T-helper 1 cell (primary cell): ENCODE results near the gene MANF.

Experiments
- DNase-seq, 5 donors: peaks; one replicate each; pipeline ENCODE4 v3.0.0-alpha.2; 2012 to 2020

Gene MANF

DNA sequence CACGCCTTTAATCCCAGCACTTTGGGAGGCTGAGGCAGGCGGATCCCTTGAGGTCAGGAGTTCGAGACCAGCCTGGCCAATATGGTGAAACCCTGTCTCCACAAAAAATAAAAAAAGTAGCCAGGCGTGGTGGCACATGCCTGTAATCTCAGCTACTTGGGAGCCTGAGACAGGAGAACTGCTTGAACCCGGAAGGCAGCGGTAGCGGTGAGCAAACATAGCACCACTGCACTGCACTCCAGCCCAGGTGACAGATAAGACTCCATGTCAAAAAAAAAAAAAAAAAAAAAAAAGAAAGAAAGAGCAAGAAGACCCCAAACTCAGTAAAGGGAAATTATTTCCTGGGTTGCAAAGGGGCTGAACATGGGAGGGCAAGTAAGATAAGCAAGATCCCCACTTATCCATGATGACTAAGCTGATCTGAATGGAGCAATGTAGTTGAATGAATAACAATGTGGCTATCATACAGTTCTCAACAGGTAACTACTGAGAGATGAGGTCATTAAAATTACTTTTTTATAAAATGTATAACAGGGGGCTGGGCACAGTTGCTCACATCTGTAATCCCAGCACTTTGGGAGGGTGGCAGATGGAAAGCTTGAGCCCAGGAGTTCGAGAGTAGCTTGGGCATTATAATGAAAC, 52.0 kb downstream of the MANF start:
- DNase-seq, result no peak
